HG02938 (cell line): ENCODE data around the gene EXOSC7.

ENCODE experiments used
- ATAC-seq: cut with Tn5 transposase; IDR thresholded peaks from one replicate; pipeline ENCODE4 v1.9.1; 2021; ENCODE audit warnings: mild to moderate bottlenecking, moderate library complexity; ENCODE audit not compliant: unreplicated experiment

EXOSC7 gene

GRCh38 chr3:45021524-45022297, 45.7 kb downstream of the EXOSC7 start:
- ATAC-seq = no peak

- no peak for ATAC-seq
Measured at GRCh38 chr3:45023675-45024074, 47.6 kb downstream of the EXOSC7 start.

GRCh38 chr3:45024542-45025255, 48.7 kb downstream of the EXOSC7 start:
- ATAC-seq = no peak

GRCh38 chr3:45026038-45026437, 50.0 kb downstream of the EXOSC7 start, which contains the start of gene CLEC3B:
Gene CLEC3B, plus strand, starts transcription at chr3:45026303. Its CDS starts 60 bp downstream, at chr3:45026363.
- ATAC-seq = no peak

GRCh38 chr3:45026957-45027356, 50.9 kb downstream of the EXOSC7 start:
- ATAC-seq = no peak

GRCh38 chr3:45027441-45027840, 51.4 kb downstream of the EXOSC7 start:
- ATAC-seq = no peak

GRCh38 chr3:45029216-45029615, 53.2 kb downstream of the EXOSC7 start:
- ATAC-seq = no peak

GRCh38 chr3:45029661-45030060, 53.6 kb downstream of the EXOSC7 start:
- no peak for ATAC-seq

- no peak for ATAC-seq
Measured at GRCh38 chr3:45031531-45031930, 55.5 kb downstream of the EXOSC7 start.

GRCh38 chr3:45032113-45032512, 56.1 kb downstream of the EXOSC7 start:
- no peak for ATAC-seq

GRCh38 chr3:45033791-45034190, 57.7 kb downstream of the EXOSC7 start:
- no peak for ATAC-seq

GRCh38 chr3:45034612-45035252, 58.7 kb downstream of the EXOSC7 start:
- no peak for ATAC-seq

GRCh38 chr3:45035441-45036301, 59.6 kb downstream of the EXOSC7 start:
- no peak for ATAC-seq

- peak; percentile 68 for ATAC-seq
Measured at GRCh38 chr3:45037720-45038455, 61.8 kb downstream of the EXOSC7 start.

GRCh38 chr3:45041666-45042065, 65.6 kb downstream of the EXOSC7 start:
- ATAC-seq = no peak

- no peak for ATAC-seq
Measured at GRCh38 chr3:45042162-45042561, 66.1 kb downstream of the EXOSC7 start.

GRCh38 chr3:45043728-45044299, 67.8 kb downstream of the EXOSC7 start:
- no peak for ATAC-seq

GRCh38 chr3:45048244-45048643, 72.2 kb downstream of the EXOSC7 start:
- no peak for ATAC-seq

GRCh38 chr3:45049807-45050206, 73.8 kb downstream of the EXOSC7 start:
- no peak for ATAC-seq

GRCh38 chr3:45051685-45052084, 75.6 kb downstream of the EXOSC7 start:
- no peak for ATAC-seq
